IgD-negative memory B cell (primary cell): ENCODE measurements around the gene NGF. TPM values are rescaled to one million over a fixed set of nuclear protein-coding genes. Genes with fewer than 3 reads are reported as not detected.
"Not testable (repeated sequence)": the region's sequence is repeated elsewhere in the genome, so short reads cannot be mapped to it uniquely, and the experiment has no call there.

Experiments used
- H3K27ac Mint-ChIP-seq, 3 donors: one replicate each; pipeline ENCODE4 v1.8.0; 2020 to 2022; ENCODE audit warnings: mild to moderate bottlenecking in 3 of 3, mixed read lengths in 3 of 3, moderate library complexity in 1 of 3
- H3K27me3 Mint-ChIP-seq: one replicate; pipeline ENCODE4 v1.8.0; 2021; ENCODE audit warnings: mixed read lengths
- H3K36me3 Mint-ChIP-seq: one replicate; pipeline ENCODE4 v1.8.0; 2020; ENCODE audit warnings: mild to moderate bottlenecking, mixed read lengths
- H3K4me1 Mint-ChIP-seq, 3 donors: one replicate each; pipeline ENCODE4 v1.8.0; 2020 to 2022; ENCODE audit warnings: mixed read lengths in 3 of 3, mild to moderate bottlenecking in 1 of 3
- H3K4me3 Mint-ChIP-seq, 4 donors: one replicate each; pipeline ENCODE4 v1.8.0; 2020 to 2022; ENCODE audit warnings: mild to moderate bottlenecking in 4 of 4, mixed read lengths in 4 of 4, moderate library complexity in 3 of 4
- H3K9me3 Mint-ChIP-seq, 3 donors: one replicate each; pipeline ENCODE4 v1.8.0; 2020 to 2021; ENCODE audit warnings: mixed read lengths in 3 of 3, mild to moderate bottlenecking in 1 of 3
- polyA plus RNA-seq: library from polyadenylated mRNA; unstranded; fragments of 300-500 nt; fragmentation: Illumina TruSeq; gene quantifications from one replicate; pipeline ENCODE4 v1.2.3, GENCODE V29; 2021

NGF gene
- not detected for polyA plus RNA-seq

DNA sequence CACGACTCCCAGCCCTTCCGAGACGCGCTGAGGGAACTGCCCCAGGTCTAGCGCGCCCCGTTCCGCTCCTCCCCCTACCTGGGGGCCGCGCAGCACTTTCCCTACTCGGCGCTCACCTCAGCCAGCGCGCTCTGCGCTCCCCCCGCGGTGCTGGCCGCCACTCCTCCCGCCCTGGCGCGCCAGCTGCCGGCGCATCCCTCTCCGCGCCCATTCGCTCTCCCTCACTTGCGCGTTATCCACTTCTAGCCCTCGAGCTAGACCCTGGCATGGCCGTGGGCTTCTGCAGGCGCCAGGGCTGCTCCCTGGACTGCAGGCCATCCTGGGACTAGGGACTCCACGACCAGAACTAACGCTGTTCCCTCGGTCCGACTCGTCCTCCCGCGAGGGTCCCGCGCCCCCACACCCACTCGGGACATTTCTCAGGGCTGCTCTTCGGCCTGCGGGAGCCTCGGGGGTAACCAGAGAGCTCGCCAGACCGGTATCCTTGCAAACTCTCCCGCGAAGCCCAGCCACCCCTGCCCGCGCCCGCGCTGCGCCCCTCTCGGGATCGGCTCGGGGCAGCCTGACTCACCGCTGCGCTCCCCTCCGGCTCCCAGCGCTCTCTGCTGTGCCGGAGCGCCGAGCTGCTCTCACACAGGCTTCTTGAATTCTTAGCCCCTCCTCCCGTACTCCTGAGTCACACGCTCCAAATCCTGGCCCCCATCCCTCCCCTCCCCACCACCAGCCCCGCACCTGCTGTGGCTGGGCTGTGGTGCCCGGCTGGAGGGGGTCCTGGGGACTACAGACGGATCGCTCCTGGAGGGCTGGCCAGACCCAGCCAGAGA lies at the start of gene NGF:
Gene NGF, minus strand, starts transcription at position 617 of the 824 bp plus-strand sequence. CDS start 51,454 bp downstream, outside the sequence.
- Mint-ChIP-seq H3K36me3 (no peaks in the 10 kb centered on the region), H3K27ac (no peak within 1 kb of the TSS), H3K4me1 (peaks cover 0 to 3% (median 0%) of the 10 kb centered on the region in 3 donors), H3K27me3 (peaks cover 26% of the 10 kb centered on the region), H3K4me3 (no peak within 1 kb of the TSS), H3K9me3 (peaks cover 0 to 1% (median 0%) of the 10 kb centered on the region in 3 donors)

DNA sequence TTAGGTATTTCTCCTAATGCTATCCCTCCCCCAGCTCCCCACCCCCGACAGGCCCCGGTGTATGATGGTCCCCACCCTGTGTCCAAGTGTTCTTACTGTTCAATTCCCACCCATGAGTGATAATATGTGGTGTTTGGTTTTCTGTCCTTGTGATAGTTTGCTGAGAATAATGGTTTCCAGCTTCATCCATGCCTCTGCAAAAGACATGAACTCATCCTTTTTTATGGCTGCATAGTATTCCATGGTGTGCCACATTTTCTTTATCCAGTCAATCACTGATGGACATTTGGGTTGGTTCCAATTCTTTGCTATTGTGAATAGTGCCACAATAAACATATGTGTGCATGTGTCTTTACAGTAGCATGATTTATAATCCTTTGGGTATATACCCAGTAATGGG lies 45.4 kb upstream of the NGF start:
- H3K27me3 Mint-ChIP-seq, H3K4me3 Mint-ChIP-seq, H3K27ac Mint-ChIP-seq: not testable (repeated sequence)

DNA sequence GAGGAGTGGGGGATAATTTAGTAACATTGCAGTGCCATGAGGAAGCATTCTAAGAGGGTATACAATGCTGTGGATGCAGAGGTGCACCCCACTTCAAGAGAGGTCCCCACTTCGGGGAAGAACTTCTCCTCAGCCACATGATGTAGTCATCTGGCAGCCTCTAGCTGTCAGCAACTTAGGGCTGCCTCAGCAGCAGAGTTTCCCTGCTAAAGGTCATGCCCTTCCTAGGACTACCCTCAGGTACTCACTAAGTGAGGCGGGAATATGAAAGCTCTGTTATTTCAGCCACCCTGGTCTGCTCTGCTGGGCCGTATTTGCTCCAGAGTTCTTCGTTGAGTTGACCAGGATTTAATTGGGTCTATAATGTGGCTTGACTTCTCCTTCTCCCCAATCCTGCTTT lies 41.9 kb upstream of the NGF start:
- Mint-ChIP-seq H3K36me3 (no peaks in the 10 kb centered on the region), H3K4me3 (no peak overlapping the region), H3K27me3 (peaks cover 3% of the 10 kb centered on the region), H3K27ac (no peak overlapping the region), H3K4me1 (no peaks in the 10 kb centered on the region), H3K9me3 (peaks cover 0 to 6% (median 3%) of the 10 kb centered on the region in 3 donors)

More for the DNA sequence above, 45.4 kb upstream of the NGF start:
- not testable (repeated sequence) for H3K4me1 Mint-ChIP-seq, H3K36me3 Mint-ChIP-seq
- peaks cover 7 to 20% (median 10%) of the 10 kb centered on the region in 3 donors for H3K9me3 Mint-ChIP-seq

DNA sequence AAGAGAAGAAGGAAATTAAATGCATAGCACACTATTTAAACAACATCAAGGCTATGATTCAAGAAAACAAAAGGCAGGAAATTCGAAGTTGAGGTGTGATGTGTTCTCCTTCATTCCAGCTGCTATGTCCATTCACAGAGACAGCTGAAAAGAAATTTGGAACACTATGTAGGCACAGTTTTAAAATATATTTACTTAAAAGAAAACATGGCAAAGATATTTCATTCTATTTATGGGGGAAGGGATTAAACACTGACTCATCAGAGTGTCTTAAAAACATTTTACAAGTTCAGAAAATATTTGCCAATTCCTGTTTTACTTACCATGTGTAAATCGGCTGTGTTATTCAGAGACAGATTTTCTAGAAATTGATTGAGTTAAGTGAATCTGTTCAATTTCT lies 39.4 kb upstream of the NGF start:
- H3K27ac Mint-ChIP-seq: no peak overlapping the region
- peaks cover 3% of the 10 kb centered on the region for H3K27me3 Mint-ChIP-seq
- no peak overlapping the region for H3K4me3 Mint-ChIP-seq
- peaks cover 0 to 2% (median 0%) of the 10 kb centered on the region in 3 donors for H3K9me3 Mint-ChIP-seq
- no peaks in the 10 kb centered on the region for H3K4me1 Mint-ChIP-seq
- H3K36me3 Mint-ChIP-seq: no peaks in the 10 kb centered on the region

DNA sequence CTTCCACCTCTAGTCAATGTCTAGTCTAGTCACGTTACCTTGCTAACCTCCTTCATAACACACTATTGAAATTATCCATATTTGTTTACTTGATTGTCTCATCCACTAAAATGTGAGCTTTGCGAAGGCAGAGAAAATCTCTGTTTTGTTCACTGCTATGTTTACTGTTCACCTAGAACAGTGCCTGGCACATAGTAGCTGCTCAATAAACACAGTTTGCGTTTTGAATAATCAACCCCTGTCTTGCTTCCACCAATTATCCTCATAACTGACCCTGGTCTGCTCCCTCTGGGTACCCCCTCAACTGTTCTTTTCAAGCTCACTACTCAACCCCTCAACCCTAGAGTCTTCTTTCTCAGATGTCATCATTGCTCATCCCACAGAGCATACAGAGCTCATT lies 36.5 kb upstream of the NGF start:
- Mint-ChIP-seq H3K27me3 (no peaks in the 10 kb centered on the region), H3K4me3 (no peak overlapping the region)

DNA sequence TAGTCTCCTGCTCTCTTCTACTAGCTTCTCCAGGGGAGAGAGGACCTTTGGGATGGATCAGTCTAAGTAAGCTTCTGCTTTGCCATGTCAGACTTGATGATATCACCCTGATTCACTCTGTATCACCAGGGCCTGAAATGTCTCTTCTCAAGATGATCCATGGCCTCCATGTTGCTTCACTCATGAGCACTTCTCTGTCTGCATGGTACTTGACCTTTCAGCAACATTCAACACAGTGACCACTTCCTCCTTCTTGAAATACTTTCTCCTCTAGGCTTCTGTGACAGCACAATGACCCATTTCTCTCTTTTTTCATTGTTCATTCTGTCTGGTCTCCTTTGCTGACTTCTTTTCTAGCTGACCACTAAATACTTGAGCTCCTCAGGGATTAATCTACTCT lies 35.3 kb upstream of the NGF start:
- no peaks in the 10 kb centered on the region for H3K4me1 Mint-ChIP-seq
- H3K4me3 Mint-ChIP-seq: no peak overlapping the region
- H3K27me3 Mint-ChIP-seq: no peaks in the 10 kb centered on the region
- H3K27ac Mint-ChIP-seq: no peak overlapping the region
- no peaks in the 10 kb centered on the region for H3K9me3 Mint-ChIP-seq
- no peaks in the 10 kb centered on the region for H3K36me3 Mint-ChIP-seq

More for the DNA sequence above, 36.5 kb upstream of the NGF start:
- H3K9me3 Mint-ChIP-seq: peaks cover 0 to 2% (median 0%) of the 10 kb centered on the region in 3 donors
- H3K27ac Mint-ChIP-seq: no peak overlapping the region
- no peaks in the 10 kb centered on the region for H3K36me3 Mint-ChIP-seq
- H3K4me1 Mint-ChIP-seq: no peaks in the 10 kb centered on the region

DNA sequence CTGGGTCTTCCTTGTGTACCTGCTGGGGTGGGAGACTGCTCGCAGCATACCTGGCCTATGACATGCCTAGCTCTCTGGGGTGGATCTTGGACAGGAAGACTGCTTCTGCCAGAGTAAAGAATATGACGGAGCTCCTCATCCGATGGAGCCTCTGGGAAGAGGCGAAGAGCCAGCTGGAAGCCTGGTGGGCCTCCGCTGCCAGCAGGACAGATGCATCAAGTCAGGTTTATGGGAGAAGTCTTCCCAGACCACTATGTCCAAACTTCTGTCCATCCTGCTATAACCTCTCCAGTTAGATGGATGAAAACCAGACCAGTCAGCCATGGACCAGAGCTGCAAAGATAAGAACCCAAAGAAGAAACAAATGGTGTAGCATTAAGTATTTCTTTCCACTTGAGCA lies 27.7 kb upstream of the NGF start:
- Mint-ChIP-seq H3K36me3 (peaks cover 1% of the 10 kb centered on the region), H3K27me3 (no peaks in the 10 kb centered on the region), H3K4me1 (no peaks in the 10 kb centered on the region), H3K9me3 (peaks cover 0 to 6% (median 3%) of the 10 kb centered on the region in 3 donors), H3K27ac (peak overlapping the region in 1 of 3 donors; percentile 67), H3K4me3 (no peak overlapping the region)

DNA sequence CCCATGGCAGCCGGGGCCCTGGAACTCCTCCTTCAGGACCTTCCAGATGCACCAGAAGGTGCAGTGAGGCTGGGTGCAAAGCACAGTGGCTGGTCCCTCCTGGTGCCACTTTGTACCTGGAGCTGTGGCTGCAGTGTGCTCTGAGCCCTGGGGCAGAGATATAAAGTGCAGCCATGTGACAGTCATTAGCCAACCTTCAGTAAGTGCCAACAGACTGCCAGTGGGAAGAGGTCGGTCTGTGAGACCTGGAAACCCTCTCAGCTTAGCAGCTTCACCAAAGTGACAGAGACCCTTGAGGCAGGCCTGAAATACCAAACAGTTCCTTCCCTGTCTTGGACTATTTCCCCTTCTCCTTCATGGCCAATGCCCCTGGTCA lies 26.7 kb upstream of the NGF start:
- no peaks in the 10 kb centered on the region for H3K27me3 Mint-ChIP-seq

DNA sequence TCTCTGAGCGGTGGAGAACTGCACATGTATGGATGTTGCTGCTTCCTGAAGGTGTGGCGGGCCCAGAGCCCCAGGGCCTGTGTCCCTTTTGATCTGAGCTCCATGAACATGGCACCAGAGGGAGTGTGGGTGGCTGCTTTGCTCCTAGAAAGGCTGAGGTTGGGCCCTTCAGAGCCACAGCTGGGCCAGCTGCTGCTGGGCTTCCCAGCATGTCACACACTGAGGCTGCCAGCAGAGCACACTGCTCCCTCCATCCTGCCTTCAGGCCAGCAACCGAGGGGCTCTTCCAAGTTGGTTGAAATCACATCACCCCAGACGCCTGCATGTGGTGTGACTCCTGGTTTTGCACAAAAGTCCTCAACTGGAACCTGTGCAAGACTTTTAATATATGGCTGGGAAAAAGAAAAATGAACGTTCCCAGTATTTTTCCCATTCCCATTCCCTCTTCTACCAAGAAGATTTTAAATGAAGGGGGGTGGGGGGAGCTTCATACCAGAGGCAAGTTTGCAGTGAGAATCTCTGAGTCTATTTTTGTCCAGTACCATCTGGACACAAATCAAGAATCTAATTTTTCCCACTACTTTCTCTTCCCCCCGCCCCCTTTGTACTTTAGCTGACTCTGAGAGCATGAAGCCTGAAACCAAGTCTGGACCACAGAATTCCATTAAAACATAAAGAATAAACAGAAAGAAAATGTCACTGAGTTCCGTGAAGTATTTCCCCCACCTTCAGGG lies 26.2 kb upstream of the NGF start:
- Mint-ChIP-seq H3K9me3 (peaks cover 0 to 6% (median 3%) of the 10 kb centered on the region in 3 donors), H3K4me3 (no peak overlapping the region), H3K27ac (no peak overlapping the region), H3K4me1 (no peaks in the 10 kb centered on the region), H3K36me3 (peaks cover 1% of the 10 kb centered on the region), H3K27me3 (no peaks in the 10 kb centered on the region)

More for the DNA sequence above, 26.7 kb upstream of the NGF start:
- no peak overlapping the region for H3K27ac Mint-ChIP-seq
- H3K4me1 Mint-ChIP-seq: no peaks in the 10 kb centered on the region
- peaks cover 1% of the 10 kb centered on the region for H3K36me3 Mint-ChIP-seq
- H3K9me3 Mint-ChIP-seq: peaks cover 0 to 6% (median 3%) of the 10 kb centered on the region in 3 donors
- H3K4me3 Mint-ChIP-seq: no peak overlapping the region

DNA sequence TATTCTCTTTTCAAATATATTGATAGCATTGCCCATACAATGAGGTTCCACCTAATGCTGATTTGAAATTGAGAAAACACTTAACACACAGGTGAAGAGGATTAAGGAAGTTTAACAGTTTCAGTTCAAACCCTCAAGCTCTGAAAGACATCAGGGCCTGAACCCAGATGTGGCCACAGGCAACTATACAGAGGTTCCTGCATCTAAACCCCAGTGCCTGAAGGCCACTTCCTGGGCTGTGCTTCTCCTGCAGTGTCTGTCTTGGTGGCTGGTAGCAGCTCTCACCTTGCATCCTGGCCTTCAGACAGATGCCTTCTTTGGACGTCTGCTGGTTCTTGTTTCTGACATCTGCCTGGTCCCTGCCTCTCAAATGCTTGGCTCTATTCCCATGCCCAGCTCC lies 25.1 kb upstream of the NGF start:
- no peak overlapping the region for H3K4me3 Mint-ChIP-seq
- no peaks in the 10 kb centered on the region for H3K27me3 Mint-ChIP-seq
- peaks cover 1% of the 10 kb centered on the region for H3K36me3 Mint-ChIP-seq
- peak overlapping the region in 1 of 3 donors; percentile 29 for H3K27ac Mint-ChIP-seq
- H3K4me1 Mint-ChIP-seq: no peaks in the 10 kb centered on the region
- peaks cover 0 to 8% (median 6%) of the 10 kb centered on the region in 3 donors for H3K9me3 Mint-ChIP-seq

DNA sequence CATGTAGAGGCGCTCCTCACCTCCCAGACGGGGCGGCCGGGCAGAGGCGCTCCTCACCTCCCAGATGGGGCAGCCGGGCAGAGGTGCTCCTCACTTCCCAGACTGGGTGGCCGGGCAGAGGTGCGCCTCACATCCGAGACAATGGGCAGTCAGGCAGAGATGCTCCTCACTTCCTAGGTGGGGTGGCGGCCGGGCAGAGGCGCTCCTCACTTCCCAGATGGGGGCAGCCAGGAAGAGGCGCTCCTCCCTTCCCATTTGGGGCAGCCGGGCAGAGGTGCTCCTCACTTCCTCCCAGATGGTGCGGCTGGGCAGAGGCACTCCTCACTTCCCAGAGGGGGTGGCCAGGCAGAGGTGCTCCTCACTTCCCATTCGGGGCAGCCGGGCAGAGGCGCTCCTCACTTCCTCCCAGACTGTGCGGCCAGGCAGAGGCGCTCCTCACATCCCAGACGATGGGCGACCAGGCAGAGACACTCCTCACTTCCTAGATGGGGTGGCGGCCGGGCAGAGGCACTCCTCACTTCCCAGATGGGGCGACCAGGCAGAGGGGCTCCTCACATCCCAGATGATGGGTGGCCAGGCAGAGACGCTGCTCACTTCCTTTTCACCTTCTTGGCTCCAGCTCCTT lies 22.6 kb upstream of the NGF start:
- H3K4me1 Mint-ChIP-seq, H3K36me3 Mint-ChIP-seq, H3K9me3 Mint-ChIP-seq, H3K4me3 Mint-ChIP-seq, H3K27ac Mint-ChIP-seq, H3K27me3 Mint-ChIP-seq: not testable (repeated sequence)

DNA sequence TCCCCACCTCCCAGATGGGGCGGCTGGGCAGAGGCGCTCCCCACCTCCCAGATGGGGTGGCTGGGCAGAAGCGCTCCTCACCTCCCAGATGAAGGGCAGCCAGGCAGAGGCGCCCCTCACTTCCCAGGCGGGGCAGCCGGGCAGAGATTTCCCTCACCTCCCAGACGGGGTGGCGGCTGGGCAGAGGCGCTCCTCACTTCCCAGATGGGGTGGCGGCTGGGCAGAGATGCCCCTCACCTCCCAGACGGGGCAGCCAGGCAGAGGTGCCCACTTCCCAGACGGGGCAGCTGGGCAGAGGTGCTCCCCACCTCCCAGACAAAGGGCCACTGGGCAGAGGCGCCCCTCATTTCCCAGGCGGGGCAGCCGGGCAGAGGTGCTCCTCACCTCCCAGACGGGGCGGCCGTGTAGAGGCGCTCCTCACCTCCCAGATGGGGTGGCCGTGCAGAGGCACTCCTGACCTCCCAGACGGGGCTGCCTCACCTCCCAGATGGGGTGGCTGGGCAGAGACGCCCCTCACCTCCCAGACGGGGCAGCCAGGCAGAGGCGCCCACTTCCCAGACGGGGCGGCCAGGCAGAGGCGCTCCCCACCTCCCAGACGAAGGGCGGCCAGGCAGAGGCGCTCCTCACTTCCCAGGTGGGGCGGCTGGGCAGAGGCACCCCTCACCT lies 21.9 kb upstream of the NGF start:
- not testable (repeated sequence) for H3K27me3 Mint-ChIP-seq, H3K9me3 Mint-ChIP-seq, H3K27ac Mint-ChIP-seq, H3K4me3 Mint-ChIP-seq, H3K36me3 Mint-ChIP-seq, H3K4me1 Mint-ChIP-seq

DNA sequence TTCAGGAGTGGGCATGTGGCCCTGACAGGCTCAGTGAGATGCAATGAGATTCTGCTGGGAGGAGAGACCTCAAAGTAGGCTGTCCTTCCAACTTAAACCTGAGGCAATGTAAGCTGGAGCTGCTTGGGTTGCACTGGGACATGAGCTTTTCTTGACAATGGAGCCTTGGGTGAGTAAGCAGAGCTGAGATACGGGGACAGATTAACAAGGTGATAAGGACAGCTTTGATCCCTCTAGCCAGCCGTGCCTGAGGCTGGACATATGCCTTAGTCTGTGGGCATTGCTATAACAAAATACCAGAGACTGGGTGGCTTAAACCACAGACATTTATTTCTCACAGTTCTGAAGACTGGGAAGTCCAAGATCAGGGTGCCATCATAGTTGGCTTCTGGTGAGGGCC lies 18.3 kb upstream of the NGF start:
- Mint-ChIP-seq H3K4me3 (no peak overlapping the region), H3K9me3 (peaks cover 1 to 5% (median 4%) of the 10 kb centered on the region in 3 donors)

DNA sequence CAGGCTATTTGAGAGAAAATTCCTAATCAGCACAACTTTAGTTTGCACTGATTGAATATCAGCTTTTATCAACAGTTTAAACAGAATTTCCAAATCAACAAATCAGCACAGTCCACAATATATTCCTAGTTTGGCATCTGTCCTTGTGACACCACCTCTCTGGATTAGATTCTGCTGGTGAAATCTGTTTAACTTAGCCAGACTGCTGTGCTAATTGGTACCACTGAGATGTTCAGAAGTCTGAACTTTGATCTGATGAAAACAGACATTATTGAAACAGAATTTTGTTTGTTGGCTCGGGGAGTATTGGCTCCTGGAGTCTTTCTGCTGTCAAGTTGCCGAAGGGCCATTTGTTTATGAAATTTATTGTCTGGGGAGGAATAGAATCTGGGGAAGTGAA lies 17.0 kb upstream of the NGF start:
- Mint-ChIP-seq H3K4me1 (peaks cover 0 to 2% (median 0%) of the 10 kb centered on the region in 3 donors), H3K27ac (no peak overlapping the region), H3K27me3 (peaks cover 15% of the 10 kb centered on the region), H3K9me3 (peaks cover 0 to 5% (median 1%) of the 10 kb centered on the region in 3 donors), H3K36me3 (no peaks in the 10 kb centered on the region), H3K4me3 (no peak overlapping the region)

More for the DNA sequence above, 18.3 kb upstream of the NGF start:
- H3K27me3 Mint-ChIP-seq: peaks cover 13% of the 10 kb centered on the region
- H3K4me1 Mint-ChIP-seq: peaks cover 0 to 2% (median 0%) of the 10 kb centered on the region in 3 donors
- peak overlapping the region in 1 of 3 donors; percentile 19 for H3K27ac Mint-ChIP-seq
- H3K36me3 Mint-ChIP-seq: no peaks in the 10 kb centered on the region

DNA sequence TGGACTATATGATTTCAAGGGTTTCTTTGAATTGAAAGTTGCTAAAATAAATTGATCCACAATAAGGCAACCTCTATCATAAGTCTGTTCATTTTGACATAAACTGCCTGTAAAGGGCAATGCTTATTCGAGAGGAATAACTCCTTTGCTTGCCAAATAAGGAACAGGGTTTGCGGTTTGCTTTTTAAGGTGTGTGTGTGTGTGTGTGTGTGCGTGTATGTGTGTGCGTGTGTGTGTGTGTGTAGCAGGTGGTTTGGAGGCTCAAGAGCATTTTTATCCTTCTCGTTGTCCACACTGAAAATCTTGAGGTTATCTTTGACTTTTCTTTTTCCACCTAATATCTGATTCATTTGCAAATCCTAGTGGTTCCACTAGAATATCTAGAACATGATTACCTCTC lies 13.1 kb upstream of the NGF start:
- no peak overlapping the region for H3K4me3 Mint-ChIP-seq
- H3K36me3 Mint-ChIP-seq: no peaks in the 10 kb centered on the region
- H3K9me3 Mint-ChIP-seq: peaks cover 0 to 1% (median 0%) of the 10 kb centered on the region in 3 donors
- H3K27me3 Mint-ChIP-seq: peaks cover 13% of the 10 kb centered on the region
- peaks cover 0 to 2% (median 0%) of the 10 kb centered on the region in 3 donors for H3K4me1 Mint-ChIP-seq
- H3K27ac Mint-ChIP-seq: peak overlapping the region in 1 of 3 donors; percentile 3
